G401.6 (cell line): ENCODE measurements around the gene GDPD5.
A peak's percentile ranks its signal among the peaks of the same experiment; 100 is the strongest.

ENCODE experiments used
- FAIRE-seq: peaks from 2 replicates; lab custom pipeline; 2012; peaks lifted over from hg19 to GRCh38; lab: Jason Lieb, UNC

GDPD5 gene

DNA sequence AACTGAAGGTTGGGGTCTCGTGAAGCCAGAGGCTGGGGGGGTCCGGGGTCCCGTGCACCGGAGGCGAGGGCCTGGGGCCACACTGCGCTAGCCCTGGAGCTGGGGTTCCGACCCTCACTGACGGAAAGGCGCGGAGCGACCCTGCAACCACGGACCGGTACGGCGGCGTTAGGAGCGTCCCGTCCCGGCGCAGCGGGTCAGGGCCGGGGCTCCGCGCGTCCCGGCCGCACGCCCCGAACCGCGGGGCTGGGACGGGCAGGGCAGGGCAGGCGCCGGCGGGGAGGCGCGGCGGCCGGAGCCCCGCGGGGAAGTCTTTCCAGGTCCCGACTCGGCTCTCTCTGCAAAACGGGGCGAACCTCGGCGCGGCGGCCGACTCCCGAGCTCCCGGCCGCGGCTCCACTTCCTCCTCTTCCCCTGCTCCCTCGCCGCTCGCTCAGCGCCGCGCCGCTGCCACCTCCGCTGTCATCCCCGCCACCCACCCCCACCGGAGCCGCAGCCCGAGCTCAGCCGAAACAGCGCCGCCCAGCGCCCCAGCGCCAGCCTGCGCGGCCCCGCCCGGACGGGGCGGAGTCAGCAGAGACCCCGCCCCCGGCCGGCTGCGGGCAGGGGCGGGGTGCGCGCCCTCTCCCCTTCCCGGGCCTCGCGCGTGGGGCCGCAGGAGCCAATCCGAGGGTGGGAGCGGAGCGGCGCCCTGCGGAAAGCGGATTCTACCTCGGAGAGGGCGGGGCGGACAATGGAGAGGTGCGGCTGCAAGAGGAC lies at the start of gene GDPD5:
Gene GDPD5 (minus strand): TSS at position 509 of the 759 bp plus-strand sequence. CDS start 48,206 bp downstream, outside the sequence.
- FAIRE-seq = no peak

DNA sequence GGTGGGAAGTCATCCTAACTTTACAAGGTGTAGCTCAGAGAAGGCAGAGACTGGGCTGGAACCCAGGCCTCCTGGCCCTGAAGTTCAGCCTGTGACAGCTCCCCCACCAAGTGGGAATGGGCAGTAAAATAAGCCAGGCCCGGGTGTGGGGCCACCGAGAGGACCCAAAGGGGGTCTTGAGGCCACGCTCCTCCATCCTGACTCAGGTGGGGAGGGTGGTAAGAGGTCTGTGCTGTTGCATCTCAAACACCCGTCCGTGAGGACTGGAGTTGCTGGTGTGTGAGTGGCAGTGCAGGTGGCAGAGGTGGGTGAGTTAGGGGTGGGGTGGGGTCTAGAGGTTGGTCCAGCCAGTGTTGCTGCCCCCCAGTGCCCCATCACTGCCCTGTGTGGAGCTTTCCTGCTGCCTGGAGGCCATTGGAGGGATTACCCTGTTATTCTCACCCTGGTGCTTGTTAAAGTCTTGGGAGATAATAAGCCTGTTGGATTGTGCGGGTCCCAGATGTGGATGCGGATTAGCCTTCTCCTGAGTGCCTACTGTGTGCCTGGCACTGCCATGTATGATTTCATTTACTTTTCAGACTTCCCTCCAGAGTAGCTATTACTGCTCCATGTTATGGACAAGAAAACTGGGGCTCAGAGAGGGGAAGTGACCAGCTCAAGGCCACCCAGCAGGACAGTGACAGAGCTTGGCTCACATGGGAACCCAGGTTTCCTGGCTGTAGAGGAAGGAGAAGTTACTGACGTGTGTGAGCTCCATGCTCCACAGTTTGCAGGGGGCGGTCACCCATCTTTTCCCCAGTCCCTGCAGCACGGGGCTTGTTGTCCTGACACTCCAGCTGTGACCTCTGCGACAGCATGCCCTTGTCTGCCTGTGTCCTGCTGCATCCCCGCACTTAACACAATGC lies 49.2 kb upstream of the GDPD5 start:
- no peak for FAIRE-seq

- FAIRE-seq = no peak
Measured at GRCh38 chr11:75572744-75573143, 47.0 kb upstream of the GDPD5 start.

DNA sequence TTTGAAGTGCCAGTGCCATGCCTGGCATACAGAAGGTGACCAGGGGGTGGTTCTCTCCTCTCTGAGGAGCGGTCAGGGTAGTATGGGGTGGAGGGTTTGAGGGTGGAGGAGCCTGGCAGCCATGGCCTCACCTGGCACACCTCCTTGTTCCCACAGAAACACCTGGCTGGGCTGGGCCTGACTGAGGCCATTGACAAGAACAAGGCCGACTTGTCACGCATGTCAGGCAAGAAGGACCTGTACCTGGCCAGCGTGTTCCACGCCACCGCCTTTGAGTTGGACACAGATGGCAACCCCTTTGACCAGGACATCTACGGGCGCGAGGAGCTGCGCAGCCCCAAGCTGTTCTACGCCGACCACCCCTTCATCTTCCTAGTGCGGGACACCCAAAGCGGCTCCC lies 45.9 kb upstream of the GDPD5 start:
- no peak for FAIRE-seq

GRCh38 chr11:75570559-75571139 lies 44.9 kb upstream of the GDPD5 start:
- FAIRE-seq = no peak

- FAIRE-seq = no peak
Measured at GRCh38 chr11:75568616-75569219, 43.0 kb upstream of the GDPD5 start.

GRCh38 chr11:75567971-75568370 lies 42.2 kb upstream of the GDPD5 start:
- FAIRE-seq = no peak

DNA sequence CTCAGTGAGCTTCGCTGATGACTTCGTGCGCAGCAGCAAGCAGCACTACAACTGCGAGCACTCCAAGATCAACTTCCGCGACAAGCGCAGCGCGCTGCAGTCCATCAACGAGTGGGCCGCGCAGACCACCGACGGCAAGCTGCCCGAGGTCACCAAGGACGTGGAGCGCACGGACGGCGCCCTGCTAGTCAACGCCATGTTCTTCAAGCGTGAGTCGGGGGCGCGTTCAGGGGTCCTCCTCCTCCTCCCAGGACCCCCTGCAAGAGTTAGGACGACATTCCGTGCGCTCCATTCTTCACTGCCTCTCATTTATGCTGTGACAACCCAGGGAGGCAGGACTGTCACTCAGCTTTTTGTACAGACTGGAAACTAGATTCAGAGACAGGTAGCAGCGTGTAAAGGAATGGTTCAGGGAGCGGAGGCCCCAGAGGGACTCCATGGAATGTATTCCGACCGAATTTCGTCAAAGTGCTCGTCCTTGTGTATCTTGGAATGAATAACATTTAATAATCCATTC lies 41.1 kb upstream of the GDPD5 start:
- no peak for FAIRE-seq

DNA sequence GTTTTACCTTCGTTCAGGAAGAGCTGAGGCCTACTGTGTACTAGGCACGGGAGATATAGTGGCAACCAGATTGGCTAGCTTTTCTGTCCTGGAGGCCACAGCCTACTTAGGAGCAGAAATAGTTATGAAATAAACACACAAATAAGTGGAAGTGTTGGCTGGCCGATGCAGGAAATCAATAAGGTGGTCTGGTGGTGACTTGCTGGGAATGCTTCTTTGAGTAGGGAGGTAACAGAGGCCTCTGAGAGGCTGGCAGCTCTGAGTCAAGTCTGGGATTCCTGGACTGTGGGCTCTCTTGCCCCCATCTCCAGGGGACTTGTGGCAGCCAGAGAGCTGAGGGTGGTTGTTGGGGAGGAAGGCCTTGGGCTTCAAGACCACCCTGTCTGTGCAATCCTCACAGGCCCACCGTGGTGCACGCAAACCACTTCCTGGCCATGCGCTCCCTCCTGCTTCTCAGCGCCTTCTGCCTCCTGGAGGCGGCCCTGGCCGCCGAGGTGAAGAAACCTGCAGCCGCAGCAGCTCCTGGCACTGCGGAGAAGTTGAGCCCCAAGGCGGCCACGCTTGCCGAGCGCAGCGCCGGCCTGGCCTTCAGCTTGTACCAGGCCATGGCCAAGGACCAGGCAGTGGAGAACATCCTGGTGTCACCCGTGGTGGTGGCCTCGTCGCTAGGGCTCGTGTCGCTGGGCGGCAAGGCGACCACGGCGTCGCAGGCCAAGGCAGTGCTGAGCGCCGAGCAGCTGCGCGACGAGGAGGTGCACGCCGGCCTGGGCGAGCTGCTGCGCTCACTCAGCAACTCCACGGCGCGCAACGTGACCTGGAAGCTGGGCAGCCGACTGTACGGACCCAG lies 40.4 kb upstream of the GDPD5 start:
- FAIRE-seq = no peak

- no peak for FAIRE-seq
Measured at GRCh38 chr11:75565221-75565814, 39.6 kb upstream of the GDPD5 start.

GRCh38 chr11:75563978-75564552 lies 38.3 kb upstream of the GDPD5 start:
- no peak for FAIRE-seq

DNA sequence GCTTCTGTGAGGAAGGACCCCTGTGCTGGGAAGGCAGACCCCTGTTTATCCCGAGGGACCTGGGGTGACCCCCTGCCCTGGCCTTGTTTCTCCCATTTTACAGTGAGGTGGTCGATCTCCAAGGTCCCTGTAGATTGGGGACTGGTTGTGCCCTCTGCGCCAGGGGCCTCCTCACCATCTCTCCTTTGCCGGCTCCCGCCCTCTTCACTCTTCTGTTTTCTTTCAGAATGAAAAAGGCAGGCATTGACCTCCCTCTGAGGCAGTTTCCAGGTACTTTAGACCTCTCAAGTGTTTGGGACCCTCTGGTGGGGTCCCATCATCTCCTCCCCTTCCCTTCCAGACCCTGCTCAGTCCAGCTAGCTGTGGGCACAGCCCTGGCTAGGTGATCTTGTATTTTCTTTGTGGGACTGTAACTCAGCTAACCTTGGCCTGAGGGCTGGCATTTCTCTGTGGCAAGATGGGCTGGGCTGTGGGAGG lies 37.8 kb upstream of the GDPD5 start:
- no peak for FAIRE-seq

GRCh38 chr11:75562836-75563484 lies 37.2 kb upstream of the GDPD5 start:
- FAIRE-seq = no peak

DNA sequence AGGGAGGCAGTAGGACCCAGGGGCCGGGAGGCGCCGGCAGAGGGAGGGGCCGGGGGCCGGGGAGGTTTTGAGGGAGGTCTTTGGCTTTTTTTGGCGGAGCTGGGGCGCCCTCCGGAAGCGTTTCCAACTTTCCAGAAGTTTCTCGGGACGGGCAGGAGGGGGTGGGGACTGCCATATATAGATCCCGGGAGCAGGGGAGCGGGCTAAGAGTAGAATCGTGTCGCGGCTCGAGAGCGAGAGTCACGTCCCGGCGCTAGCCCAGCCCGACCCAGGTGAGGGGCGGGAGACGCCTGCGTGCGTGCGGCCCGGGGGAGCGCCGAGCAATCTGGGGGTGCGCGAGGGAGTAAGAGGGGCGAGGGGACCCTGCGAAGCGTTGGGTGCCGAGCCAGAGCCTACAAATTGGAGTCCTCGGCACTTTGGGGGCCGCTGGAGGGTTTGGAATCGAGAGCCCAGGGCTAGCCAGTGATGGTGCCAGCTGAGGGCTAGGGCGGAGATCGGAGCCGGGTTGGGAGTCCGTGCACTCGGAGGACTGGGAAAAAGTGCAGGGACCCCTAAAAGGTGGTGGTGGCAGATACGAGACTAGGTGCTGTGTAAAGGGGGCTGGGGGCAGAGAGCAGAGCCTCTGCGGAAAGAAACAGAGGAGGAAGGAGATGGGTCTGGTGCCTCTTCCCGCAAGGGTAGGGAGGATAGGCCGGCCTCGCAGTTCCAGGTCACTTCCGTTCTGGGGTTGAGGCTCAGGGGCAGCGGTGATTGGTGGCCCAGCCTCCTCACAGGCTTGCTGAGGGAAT lies 36.5 kb upstream of the GDPD5 start, which contains the start of gene SERPINH1:
Gene SERPINH1 (plus strand): TSS at position 206 of the 788 bp plus-strand sequence. CDS start 4,097 bp downstream, outside the sequence.
- FAIRE-seq = no peak

- FAIRE-seq = no peak
Measured at GRCh38 chr11:75561426-75562047, 35.8 kb upstream of the GDPD5 start.

DNA sequence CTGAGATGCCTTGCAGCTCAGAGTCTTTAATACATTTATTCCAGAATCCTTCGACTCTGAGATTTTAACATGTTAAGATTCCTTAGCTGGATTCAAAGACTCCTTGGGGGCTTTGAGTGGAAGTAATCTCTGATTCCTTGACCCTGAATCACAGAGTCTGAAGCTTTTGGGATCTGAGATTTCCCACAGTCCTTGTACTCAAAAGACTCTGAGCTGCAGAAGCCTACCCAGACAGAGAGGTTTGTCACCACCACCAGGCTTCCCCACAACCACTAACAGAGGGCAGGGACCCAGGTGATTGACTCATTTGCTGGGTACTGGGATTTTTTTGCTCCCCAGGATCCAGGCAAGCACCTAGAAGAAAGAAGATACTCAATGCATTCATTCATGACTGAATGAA lies 34.9 kb upstream of the GDPD5 start:
- FAIRE-seq = no peak

DNA sequence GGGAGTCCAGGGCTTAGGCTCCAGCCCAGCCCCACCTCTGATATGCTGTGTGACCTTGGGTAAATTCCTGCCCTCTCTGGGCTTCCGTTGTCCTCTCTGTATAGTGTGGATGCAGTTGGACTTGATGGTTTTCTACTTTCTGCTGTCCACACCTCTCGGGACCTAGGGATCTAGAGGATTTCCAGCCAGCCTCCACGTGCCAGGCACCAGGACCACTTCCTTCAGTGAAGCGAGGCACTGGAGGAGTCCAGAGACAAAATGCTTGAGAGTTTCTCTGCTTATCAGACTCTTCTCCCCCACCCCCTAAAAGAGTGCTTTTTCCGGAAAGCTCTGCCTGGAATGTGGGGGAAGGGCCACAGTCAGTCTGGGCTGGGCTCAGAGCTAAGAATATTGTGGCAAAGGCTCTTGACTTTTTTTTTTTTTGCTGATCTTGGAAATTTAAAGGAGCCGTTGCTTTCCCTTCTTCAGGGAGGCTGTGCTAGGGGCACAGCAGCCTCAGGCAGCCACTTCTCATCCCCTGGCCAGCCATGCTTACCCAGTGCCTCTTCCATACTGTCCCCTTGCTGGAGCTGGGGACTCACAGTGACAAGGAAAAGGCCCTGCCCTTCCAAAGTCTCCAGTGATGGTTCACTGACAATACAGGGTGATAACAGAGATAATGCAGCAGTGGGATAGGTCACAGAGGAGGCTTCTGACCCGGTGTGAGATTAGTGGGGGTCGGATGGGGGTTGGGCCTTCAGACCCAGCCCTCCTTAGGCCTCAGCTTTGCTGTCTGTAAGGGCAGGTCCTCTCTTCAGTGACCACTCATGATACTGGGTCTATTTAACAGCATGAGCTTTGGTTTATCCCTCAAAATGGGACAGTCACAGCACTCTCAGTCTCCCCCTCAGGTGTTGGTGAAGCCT lies 33.5 kb upstream of the GDPD5 start:
- FAIRE-seq = peak; percentile 91
